GM19455 (cell line): ENCODE results near the gene PDE6C.

Source experiments
- ATAC-seq: cut with Tn5 transposase; IDR thresholded peaks from one replicate; pipeline ENCODE4 v1.9.1; 2021; ENCODE audit not compliant: unreplicated experiment

Gene PDE6C

DNA sequence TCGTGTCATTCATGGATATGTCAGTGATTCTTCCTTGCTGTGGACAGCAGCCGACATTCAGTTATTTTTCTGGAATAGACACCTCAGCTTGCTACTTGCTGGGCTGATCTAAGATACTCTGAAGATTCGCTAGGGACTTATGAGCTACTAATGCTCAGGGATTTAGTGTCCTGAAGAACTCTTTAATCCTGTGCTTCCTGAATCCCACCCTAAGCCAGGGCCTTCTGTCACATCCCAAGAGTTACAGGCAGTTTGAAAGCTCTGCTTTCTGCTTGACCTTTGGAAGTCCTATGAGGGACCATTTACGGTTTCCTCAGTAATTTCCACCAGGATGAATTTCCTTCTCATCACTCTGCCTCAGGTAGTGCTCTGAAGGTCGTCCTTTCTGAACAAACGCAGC, at the start of gene PDE6C:
TSS of gene PDE6C (plus strand) at position 227 of the 400 bp plus-strand sequence. CDS start 189 bp downstream, outside the sequence.
- ATAC-seq, result no peak

DNA sequence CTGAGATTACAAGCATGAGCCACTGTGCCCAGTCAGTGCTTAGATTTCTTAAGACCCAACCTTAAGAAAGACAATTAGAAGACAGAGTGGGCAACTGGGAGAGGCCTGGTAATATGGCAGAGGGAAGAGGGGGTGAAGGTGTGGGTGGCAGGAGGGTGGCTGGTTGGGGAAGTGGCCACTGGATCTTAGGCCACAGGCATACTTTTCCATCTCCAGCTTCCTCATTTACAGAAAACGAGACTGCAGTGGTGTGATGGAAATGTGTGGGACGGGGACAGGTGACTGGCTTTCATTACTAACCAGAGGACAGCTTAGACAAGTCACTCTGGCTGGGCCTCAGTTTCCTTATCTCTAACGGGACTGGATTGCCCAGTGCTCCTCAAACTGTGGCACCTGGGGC, 46.9 kb upstream of the PDE6C start:
- ATAC-seq, result no peak

DNA sequence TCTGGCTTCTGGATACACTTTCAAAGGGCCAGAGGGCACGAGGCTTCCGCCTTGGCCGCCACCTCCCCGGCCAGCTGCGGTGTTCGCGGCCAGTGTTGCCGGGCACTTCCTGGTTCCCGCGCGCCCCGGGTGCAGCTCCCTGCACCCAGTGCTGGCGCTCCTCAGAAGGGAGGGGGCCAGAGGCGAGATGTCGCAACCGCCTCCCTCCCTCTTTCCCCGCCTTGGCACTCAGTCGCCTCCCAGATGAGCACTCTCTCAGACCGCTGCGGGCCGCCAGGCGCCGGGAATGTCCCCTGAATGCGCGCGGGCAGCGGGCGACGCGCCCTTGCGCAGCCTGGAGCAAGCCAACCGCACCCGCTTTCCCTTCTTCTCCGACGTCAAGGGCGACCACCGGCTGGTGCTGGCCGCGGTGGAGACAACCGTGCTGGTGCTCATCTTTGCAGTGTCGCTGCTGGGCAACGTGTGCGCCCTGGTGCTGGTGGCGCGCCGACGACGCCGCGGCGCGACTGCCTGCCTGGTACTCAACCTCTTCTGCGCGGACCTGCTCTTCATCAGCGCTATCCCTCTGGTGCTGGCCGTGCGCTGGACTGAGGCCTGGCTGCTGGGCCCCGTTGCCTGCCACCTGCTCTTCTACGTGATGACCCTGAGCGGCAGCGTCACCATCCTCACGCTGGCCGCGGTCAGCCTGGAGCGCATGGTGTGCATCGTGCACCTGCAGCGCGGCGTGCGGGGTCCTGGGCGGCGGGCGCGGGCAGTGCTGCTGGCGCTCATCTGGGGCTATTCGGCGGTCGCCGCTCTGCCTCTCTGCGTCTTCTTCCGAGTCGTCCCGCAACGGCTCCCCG, 45.7 kb upstream of the PDE6C start, which contains the start of gene FFAR4:
TSS of gene FFAR4 (plus strand) at position 231 of the 842 bp plus-strand sequence. CDS start at position 287, 56 bp downstream.
- no peak for ATAC-seq

DNA sequence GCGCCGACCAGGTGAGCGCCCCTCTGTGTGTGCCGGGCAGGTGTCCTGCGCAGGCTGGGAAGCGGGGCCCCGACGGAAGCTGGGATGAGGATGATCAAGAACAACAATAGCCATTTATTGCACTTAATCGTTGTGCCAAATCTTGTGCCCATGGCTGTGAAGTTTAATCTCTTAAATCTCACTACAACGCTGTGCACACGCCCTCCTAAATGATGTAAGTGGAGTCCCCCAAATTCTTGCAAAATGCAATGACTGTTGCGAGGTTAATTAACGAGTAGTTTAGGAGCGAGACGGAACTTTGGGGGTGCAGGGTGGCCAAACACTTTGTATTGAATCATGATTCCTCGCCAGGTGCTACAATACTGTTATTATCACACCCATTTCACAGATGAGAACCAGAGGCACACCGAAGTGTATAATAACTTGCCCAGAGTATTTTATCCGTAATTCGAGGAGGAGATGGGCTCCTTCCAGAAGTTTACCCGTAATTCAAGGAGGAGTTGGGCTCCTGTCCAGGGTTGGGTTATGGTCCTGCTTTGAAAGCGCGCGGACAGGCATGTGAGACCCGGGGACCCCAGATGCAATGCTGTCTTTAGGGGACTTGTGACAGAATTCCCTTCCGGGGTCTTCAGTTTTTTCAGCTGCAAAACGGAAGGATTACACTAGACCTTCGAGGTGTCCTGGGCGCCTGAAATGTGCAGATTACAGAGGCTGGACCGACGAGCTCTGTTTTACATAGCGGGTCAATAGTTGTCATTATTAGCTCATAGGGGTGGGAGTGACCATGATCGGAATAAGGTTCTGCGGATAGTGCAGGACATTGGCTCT, 44.8 kb upstream of the PDE6C start:
- ATAC-seq, result no peak

DNA sequence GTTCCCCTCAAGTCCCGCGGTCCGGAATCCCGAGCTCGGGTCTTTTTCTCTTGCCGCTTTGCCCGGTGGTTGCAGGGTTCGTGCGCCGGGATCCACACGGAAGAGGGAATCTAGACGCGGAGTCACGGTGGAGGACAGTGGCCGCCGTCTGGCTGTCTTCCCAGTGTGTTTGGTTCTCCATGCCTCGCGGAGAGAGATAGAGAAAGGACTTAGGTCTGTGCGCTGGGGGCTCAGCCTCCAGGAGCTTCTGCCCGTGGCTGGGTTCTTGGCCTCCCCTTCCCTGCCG, 44.3 kb upstream of the PDE6C start:
- ATAC-seq, result no peak

DNA sequence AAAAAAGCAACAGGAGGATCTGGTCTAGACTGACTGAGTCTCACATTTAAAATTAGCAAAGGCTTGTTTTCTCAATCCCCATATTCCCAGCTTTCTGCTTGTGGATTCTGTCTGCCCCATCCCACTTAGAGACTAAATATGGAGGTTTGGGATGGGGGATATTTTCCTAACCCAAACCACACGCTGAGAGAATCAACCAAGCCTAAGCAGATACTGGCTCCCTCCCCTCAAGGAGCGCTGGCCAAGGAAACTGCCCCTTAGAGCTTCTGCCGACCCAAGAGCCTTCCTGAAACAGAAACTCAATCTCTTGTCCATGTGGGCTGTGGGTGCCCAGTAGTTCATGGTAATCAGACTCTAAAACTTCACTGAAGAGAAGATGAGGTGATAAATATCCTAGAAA, 42.0 kb upstream of the PDE6C start:
- ATAC-seq, result no peak

DNA sequence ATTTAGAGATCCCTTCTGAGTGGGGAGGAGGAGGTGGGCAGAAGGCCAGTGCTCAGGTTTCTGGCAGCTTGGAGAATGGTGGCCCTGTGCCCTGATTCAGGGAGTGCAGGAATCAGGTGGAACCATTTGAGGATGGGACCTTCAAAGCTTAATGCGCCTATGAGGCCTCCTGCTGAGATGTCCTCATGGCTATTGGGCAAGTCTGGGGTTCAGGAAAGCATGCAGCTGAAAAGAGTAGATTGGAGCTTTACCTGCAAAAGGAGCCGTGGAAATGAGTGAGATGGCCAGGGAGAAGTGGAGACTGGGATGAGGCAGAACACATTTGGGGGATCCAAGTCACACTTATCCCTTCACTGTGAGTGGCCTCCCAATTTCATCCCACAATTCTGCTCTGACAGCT, 39.7 kb upstream of the PDE6C start:
- no peak for ATAC-seq

DNA sequence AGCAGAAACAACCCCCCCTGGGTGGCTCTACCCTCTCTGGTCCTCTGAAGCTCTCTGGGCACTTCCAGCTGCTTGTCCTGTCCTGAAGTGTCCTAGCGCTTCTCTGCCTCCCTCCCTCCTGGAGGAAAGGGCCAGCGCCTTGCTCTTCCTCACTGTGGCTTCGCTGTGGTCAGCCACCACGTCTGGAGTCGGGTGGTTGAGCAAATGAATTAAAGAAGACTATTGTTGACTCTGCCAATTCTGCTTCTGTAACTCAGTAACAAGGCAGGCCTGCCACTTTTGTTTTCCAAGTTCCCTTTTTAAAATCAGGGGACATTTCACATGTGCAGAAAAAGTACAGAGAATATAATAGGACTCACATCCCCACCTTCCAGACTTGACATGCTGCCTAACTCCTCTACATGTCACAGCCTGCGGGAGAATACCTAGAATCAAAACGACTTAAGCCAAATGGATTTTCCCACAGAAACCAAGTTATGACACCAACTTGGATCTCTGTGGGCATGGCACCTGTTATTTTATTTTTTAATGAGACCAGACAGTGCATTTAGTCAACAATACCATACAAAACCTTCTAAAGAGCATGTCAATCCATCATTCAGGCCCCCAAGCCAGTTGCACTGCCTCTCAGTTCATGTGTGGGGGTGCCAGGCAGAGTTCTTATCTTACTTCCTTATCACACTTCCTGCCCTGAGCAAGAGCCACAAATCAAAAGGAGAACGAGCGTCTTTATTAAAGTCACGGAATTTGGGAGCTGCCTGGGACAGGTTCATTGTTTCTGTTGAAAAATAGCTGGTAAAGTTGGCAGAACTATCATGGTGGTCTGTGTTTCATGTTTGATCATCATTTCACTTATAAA, 39.1 kb upstream of the PDE6C start:
- ATAC-seq, result no peak

DNA sequence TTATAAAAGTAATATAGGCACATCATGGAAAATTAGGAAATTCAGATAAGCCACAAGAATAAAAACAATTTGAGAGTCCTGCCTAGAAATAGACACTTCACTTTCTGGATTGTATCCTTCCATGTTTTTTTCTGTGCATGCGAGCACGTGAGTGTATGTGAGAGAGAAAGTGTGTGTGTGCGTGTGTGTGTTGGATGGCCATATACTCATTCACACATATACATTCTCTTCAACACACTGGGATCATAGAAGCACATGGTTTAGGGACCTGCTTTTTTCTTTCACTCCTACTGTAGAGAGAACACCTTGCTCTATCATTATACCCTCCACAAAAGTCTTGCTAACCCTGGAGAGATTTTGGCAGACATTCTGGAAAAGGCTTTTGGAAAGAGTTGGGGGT, 38.4 kb upstream of the PDE6C start:
- no peak for ATAC-seq

DNA sequence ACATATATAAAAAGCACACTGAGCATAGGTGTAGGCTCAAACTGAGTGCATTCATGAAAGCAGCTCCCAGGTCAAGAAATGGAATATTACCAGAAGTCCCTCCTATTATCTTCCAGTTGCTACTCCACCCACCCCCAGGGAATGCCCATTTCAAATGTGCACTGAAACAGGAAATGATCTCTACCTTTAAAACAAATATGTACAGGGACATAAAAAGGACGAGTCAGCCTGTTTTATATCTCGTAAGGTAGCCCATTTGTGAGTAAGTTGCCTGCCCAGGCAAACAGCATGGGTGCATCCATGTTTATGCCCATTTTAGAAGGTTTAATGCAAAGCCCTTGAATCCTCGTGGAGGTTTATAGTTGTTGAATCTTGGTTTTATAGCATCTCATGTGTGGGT, 35.4 kb upstream of the PDE6C start:
- no peak for ATAC-seq

DNA sequence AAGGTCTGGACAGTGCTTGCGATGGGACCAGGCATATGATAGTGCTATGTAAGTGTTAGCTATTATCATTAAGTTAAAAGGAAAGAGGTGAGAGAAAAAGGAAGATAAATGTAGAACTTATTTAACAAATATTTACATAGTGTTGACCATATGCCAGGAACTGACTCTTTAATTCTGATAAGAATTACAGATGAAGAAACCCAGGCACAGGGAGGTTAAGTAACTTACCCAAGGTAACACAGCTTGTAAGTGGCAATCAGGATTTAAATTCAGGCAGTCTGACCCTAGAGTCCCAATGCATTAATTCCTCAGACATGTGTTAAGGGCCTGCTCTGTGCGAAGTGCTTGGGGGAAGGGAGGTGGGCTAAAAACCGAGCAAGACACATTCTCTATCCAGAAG, 34.8 kb upstream of the PDE6C start:
- ATAC-seq, result no peak

DNA sequence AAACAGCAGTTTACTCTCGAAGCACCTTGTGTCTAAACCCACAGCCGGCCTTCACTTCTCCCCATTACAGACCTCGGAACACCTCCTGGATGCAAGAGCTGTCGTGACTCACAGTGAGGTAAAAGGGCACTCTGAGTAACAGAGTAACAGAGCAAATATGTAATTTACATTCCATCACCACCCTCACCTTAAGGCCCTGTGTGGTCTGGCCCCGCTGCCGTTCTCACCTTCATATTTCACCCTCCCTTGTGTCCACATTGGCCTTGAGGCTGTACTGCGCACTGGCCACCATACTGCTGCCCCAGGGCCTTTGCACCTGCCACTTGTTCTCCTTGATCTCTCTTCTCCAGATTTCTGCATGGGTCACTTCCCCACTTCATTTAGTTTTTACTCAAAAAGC, 33.2 kb upstream of the PDE6C start:
- no peak for ATAC-seq

DNA sequence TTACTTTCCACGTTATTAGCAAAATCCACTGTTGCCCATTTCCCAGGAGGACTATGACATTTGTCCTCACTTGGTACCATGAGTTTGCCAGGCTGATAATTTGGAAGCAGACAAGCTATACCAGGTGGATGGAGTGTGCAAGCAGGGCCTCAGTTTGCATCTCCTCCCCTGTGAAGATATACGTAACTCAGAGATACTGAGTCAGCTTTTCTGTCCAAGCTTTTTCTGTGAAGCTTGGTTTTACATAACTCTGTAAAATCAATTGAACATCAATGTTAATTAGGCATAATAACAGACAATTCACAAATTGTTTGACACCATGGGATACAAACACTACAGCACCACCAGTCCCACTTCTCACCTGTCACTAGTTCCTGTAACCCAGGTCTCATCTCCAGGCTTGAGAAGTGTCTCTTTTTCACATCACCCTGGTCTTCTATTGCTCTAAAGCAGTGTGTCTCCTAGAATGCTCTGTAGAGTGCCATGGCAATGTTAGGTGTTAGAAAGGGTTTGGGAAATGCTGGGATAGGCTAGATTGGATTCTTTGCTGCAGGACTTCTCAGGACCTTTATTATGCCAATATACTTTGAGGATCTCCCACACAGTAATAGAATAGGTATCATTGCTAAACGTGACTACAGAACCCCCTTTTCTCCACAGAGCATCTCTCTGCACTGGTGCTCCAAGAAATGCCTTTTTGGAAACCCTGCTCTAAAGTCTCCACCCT, 32.2 kb upstream of the PDE6C start:
- ATAC-seq, result no peak

DNA sequence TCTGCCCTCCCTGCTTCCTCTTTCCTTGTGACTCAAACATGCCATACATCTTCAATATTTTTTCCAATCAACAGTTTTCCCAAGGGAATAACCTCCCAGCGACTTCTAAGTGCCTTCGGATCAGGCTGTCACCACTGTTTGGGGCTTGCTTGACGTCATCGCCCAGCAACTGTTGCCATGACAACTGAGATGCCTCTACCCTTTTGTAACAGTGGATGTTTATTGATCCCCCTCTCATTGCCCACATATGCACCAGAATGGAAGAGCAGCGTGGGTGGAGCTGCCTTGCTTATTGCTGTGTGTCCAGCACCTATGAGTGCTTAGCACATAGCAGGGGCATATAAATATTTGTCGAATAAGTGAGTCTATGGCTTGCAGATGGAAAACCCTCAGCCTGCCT, 31.5 kb upstream of the PDE6C start:
- ATAC-seq, result no peak

DNA sequence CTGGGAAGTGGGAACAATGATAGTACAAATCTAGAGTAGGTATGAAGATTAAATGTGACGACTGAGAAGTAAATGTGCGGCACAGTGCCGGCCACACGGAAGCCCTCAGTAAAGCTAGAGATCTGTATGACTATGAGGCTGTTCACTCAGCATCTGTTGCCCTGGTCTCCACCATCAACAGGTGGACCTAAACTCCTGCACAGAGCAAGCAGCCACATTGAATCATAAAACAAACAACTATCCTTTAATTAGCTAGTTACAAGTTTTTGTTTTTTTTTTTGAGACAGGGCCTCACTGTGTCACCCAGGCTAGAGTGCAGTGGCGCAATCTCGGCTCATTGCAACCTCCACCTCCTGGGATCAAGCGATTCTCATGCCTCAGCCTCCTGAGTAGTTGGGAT, 27.9 kb upstream of the PDE6C start:
- ATAC-seq, result no peak

DNA sequence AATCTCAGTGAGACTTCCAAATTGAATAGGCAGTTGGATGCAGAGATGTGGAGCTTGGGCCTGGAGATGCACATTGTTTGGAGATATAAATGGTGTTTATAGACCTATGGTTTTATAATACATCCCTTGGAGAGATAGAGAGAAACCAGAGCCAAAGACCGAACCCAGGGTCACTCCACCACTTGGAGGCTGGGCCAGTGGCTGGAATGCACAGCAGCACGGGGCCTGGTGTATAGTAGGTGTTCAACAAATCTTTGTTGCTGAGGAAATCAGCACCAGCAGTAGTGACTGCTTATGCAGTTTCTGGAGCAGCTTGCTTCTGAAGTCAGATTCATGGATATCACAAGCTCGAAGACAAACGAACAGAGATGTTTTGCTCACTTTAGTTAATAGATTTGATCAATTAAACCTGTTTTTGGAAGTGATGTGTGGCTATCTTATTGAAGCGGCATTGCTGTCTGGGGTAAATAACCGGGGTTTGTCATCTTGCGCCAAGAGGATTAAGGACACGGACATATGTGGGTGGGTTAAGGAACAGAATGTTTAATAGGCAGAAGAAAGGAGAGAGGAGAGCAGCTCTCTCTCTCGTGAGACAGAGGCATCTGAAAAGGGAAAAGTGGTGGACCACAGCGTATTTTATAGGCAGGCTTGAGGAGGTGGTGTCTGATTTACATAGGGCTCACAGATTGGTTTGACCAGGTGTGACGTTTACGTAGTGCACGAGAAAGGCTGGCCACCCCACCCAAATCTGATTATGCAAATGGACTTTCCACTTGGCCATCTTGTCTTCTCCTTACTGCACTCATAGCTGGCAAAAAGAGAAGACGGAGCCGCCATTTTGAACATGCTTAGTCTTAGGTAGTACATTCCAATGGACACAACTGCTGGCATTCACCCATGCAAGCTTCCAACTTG, 22.4 kb upstream of the PDE6C start:
- ATAC-seq, result no peak

DNA sequence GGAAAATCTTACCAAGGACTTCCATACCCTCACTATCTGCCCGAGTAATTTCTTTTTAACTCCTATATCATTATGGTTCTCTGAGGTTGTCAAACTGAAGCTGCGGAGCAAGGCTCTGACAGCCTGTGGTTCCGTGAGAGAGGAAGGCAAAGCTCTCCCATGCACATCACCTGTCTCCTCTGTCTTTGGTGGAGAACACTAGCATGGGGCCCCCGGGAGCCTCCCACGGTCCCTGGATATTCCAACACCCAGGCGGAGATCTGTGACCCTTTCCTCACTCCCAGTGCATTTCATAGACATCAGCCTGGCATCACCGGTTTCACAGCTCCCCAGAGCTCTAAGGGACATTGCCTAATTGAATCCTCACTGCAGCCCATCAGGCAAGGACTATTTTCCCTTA, 21.7 kb upstream of the PDE6C start:
- no peak for ATAC-seq

DNA sequence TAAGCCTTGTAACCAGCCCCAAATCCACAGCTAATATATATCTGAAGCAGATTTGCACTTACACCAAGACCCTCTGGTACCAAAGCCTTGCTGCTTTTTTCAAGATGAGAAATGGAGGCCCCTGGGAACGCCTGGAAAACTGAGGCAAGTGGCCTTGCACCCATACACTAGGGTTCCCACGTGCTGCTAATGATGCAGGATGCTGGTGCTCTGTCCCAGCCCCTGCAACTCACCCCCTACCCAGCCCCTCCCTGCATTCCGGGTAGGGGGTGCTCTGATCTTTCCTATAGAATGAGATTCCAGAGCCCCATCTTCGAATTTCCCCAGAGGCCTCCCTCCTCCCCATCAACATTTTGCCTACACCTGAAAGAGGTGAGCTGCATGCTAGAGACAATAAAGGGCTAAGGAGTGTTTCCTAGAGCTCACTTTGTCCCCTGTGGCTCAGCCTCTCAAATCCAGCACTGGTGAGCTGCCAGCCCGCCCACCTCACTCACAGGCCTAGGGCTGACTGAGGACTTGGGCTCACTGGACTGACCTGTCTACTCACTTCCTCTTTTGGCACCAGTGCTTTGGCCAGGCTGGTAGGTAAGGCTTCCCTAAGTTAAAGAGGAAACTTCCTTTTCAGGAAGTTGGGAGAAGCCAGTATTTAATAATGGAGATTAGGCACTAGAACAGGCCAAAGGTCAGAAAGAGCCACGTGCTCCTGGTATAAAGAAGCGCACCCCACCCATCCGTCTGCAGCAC, 21.1 kb upstream of the PDE6C start:
- ATAC-seq, result no peak

DNA sequence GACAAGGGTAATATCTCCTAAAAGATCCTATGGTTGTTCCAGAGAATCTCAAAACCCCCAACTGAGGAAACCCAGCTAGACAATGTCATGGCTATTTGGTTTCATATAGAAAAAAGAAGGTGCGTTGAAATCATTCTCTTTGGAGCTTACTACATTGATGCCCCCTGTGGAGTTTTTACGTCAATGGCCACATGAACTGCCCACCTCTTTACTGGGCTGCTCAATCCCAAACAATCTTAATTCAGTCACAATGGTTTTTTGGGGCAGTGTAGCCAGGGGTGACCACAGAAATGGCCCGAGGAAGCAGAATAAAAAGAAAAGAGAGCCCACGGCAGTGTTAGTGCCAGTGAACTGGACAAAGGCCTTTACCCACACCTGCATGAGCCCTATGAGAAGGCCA, 19.1 kb upstream of the PDE6C start:
- ATAC-seq, result no peak
